ENCODE measurements around the gene PIAS2. TPM values are rescaled to one million over a fixed set of nuclear protein-coding genes. Genes with fewer than 3 reads are reported as not detected.

Gene PIAS2
- total and polyA plus RNA-seq, 2 experiments from 2014 or later = 18.4 to 30.7 TPM

- H3K4me3 ChIP-seq = no peak overlapping the region
- WGBS (ENCODE audit: low lambda C conversion rate, missing lambda C conversion rate) = 77% methylated on average over 3 of the region's 3 CpGs
- no peaks in the 10 kb centered on the region for H3K36me3 ChIP-seq (replicated peaks; ENCODE audit: insufficient read depth, low read depth)
- H4K20me1 ChIP-seq (ENCODE audit: insufficient read depth, poor library complexity, severe bottlenecking) = no peaks in the 10 kb centered on the region
- TF ChIP-seq EZH2phosphoT487 (IDR thresholded peaks at IDR 0.05; ENCODE audit: low read depth, severe bottlenecking, unreplicated experiment) (no peak), EZH2 (IDR thresholded peaks at IDR 0.05; ENCODE audit: borderline replicate concordance) (no peak), CTCF (IDR thresholded peaks at IDR 0.05; ENCODE audit: poor library complexity) (no peak)
- H3K4me2 ChIP-seq = no peak overlapping the region
- H2AFZ ChIP-seq = no peak overlapping the region
- no peaks in the 10 kb centered on the region for H3K9me2 ChIP-seq (replicated peaks; ENCODE audit: insufficient read depth)
- H3K79me2 ChIP-seq = no peaks in the 10 kb centered on the region
- H3K9me3 ChIP-seq (ENCODE audit: low read depth) = no peaks in the 10 kb centered on the region
- no peaks in the 10 kb centered on the region for H3K4me1 ChIP-seq (ENCODE audit: insufficient read depth)
- no peak for DNase-seq (ENCODE audit: low spot score)
- H3K27me3 ChIP-seq = no peaks in the 10 kb centered on the region
- no peak overlapping the region for H3K27ac ChIP-seq
Measured at GRCh38 chr18:46771141-46771540, 146.2 kb downstream of the PIAS2 start.

- H3K36me3 ChIP-seq (replicated peaks; ENCODE audit: insufficient read depth, low read depth) = no peaks in the 10 kb centered on the region
- no peak for DNase-seq (ENCODE audit: low spot score)
- no peak overlapping the region for H3K4me2 ChIP-seq
- no peak for TF ChIP-seq EZH2 (IDR thresholded peaks at IDR 0.05; ENCODE audit: borderline replicate concordance)
- no peak for TF ChIP-seq EZH2phosphoT487 (IDR thresholded peaks at IDR 0.05; ENCODE audit: low read depth, severe bottlenecking, unreplicated experiment)
- TF ChIP-seq CTCF (IDR thresholded peaks at IDR 0.05; ENCODE audit: poor library complexity) = no peak
- no peak overlapping the region for H3K27ac ChIP-seq
- no peaks in the 10 kb centered on the region for H4K20me1 ChIP-seq (ENCODE audit: insufficient read depth, poor library complexity, severe bottlenecking)
- H3K9me3 ChIP-seq (ENCODE audit: low read depth) = no peaks in the 10 kb centered on the region
- H2AFZ ChIP-seq = no peak overlapping the region
- H3K79me2 ChIP-seq = no peaks in the 10 kb centered on the region
- no peaks in the 10 kb centered on the region for H3K4me1 ChIP-seq (ENCODE audit: insufficient read depth)
- no peaks in the 10 kb centered on the region for H3K9me2 ChIP-seq (replicated peaks; ENCODE audit: insufficient read depth)
- 93% methylated on average over 2 of the region's 2 CpGs for WGBS (ENCODE audit: low lambda C conversion rate, missing lambda C conversion rate)
- H3K4me3 ChIP-seq = no peak overlapping the region
- H3K27me3 ChIP-seq = no peaks in the 10 kb centered on the region
Measured at GRCh38 chr18:46770708-46771107, 146.6 kb downstream of the PIAS2 start.

- H3K27me3 ChIP-seq = no peaks in the 10 kb centered on the region
- no peaks in the 10 kb centered on the region for H3K9me2 ChIP-seq (replicated peaks; ENCODE audit: insufficient read depth)
- H3K9me3 ChIP-seq (ENCODE audit: low read depth) = no peaks in the 10 kb centered on the region
- H3K79me2 ChIP-seq = no peaks in the 10 kb centered on the region
- DNase-seq (ENCODE audit: low spot score) = no peak
- TF ChIP-seq EZH2 (IDR thresholded peaks at IDR 0.05; ENCODE audit: borderline replicate concordance) (no peak), CTCF (IDR thresholded peaks at IDR 0.05; ENCODE audit: poor library complexity) (no peak), EZH2phosphoT487 (IDR thresholded peaks at IDR 0.05; ENCODE audit: low read depth, severe bottlenecking, unreplicated experiment) (no peak)
- H3K27ac ChIP-seq = no peak overlapping the region
- no peak overlapping the region for H3K4me2 ChIP-seq
- no peaks in the 10 kb centered on the region for H3K4me1 ChIP-seq (ENCODE audit: insufficient read depth)
- no peaks in the 10 kb centered on the region for H3K36me3 ChIP-seq (replicated peaks; ENCODE audit: insufficient read depth, low read depth)
- no peaks in the 10 kb centered on the region for H4K20me1 ChIP-seq (ENCODE audit: insufficient read depth, poor library complexity, severe bottlenecking)
- no peak overlapping the region for H2AFZ ChIP-seq
- no peak overlapping the region for H3K4me3 ChIP-seq
- 78% methylated on average over 9 of the region's 9 CpGs for WGBS (ENCODE audit: low lambda C conversion rate, missing lambda C conversion rate)
Measured at GRCh38 chr18:46768166-46768921, 149.0 kb downstream of the PIAS2 start.
